Fibroblast of skin of back (primary cell): ENCODE results near the gene DUS1L.
A peak's percentile ranks its signal among the peaks of the same experiment; 100 is the strongest.

Source experiments
- DNase-seq: peaks from one replicate; pipeline ENCODE4 v3.0.0-alpha.2; 2013

DUS1L gene

GRCh38 chr17:82100502-82101298 is 35.1 kb upstream of the DUS1L start:
- no peak for DNase-seq

DNA sequence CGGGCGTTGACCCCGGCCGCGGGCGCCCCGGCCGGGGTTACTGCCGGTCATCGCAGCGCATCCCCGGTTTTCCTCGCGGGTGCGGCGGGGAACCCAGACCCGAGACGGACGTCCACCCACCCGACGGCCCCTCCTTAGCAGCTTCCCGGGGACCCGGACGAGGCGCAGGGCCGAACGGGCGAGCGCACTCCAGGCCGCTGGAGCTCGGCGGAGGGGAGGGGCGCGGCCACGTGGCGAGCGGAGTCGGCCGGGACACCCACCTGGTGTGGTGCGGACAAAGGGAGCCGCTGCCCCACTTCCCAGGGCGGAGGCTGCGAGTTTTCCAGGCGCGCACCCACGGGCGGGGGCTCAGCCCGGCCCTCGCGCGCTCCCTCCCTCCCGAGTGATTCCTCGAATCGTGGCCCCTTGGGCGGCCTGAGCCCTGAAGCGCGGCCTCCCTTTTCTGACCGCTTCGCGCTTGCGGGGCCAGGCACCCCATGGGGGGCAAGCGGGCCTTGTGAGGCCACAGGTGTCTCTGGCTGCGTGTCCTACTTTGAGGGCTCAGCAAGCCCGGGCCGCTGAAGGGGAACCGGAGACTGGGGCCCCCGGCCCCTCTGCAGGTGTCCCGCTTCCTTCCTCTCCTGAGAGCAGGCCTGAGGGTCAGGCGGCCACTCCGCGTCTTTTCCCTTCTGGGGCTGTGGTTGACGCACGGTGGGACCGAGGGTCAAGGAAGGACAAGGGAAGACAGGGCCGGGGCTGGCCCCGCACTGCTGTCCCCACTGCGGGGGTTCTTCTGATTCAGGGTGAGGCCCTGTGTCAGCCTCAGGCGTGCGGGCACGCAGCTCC is 33.5 kb upstream of the DUS1L start:
- DNase-seq, result no peak

- DNase-seq, result peak; percentile 96
These were observed 32.8 kb upstream of the DUS1L start, which contains the start of gene FASN for GRCh38 chr17:82098169-82098938. Gene FASN (minus strand): TSS chr17:82098236. CDS start chr17:82096445, 1,791 bp downstream.

GRCh38 chr17:82097919-82098168 is 32.2 kb upstream of the DUS1L start:
- no peak for DNase-seq

GRCh38 chr17:82097184-82097918 is 31.7 kb upstream of the DUS1L start:
- peak; percentile 63 for DNase-seq

- no peak for DNase-seq
These were observed 31.1 kb upstream of the DUS1L start for GRCh38 chr17:82096709-82097183.

- DNase-seq, result no peak
These were observed 30.4 kb upstream of the DUS1L start for GRCh38 chr17:82095777-82096708.

- DNase-seq, result no peak
These were observed 29.6 kb upstream of the DUS1L start for GRCh38 chr17:82094931-82095776.

GRCh38 chr17:82092995-82093751 is 27.6 kb upstream of the DUS1L start:
- DNase-seq, result no peak

GRCh38 chr17:82092628-82092994 is 27.0 kb upstream of the DUS1L start:
- DNase-seq, result no peak

- no peak for DNase-seq
These were observed 26.5 kb upstream of the DUS1L start for GRCh38 chr17:82092094-82092586.

DNA sequence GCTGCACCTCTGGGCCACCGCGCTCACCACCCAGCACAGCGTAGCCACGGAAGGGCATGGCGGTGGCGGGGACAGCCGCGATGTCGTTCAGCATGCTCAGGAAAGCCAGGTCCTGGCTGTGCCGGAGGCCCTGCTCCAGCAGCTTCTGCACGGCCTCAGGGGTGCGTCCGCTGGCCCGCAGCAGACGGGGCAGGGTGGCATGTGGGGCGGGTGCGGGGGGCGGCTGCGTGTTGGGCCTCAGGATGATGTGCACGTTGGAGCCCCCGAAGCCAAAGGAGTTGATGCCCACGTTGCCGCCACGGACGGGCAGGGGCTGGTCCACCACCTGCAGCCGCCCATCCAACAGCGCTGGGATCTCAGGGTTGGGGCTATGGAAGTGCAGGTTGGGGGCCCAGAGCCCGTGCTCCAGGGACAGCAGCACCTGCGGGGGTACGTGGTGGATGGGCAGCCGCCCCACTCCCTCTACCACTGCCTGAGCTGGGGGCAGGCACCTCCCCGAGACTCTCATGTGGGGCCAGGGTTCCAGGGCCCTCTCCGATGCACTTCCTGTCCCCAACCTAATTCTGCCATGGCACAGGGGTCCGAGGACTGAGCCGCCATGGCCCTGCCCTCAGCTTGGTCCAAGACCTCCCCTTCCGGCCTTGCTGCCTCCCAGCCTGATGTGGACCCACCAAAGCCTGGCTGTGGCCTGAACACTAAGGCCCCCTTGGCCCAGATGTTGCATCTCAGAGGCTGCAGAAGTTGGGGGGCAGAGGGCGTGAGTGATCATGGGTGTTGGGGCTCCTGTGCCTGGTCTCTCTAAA is 25.9 kb upstream of the DUS1L start:
- DNase-seq, result no peak

GRCh38 chr17:82090549-82091263 is 25.1 kb upstream of the DUS1L start:
- DNase-seq, result no peak

GRCh38 chr17:82089723-82090548 is 24.3 kb upstream of the DUS1L start:
- no peak for DNase-seq

DNA sequence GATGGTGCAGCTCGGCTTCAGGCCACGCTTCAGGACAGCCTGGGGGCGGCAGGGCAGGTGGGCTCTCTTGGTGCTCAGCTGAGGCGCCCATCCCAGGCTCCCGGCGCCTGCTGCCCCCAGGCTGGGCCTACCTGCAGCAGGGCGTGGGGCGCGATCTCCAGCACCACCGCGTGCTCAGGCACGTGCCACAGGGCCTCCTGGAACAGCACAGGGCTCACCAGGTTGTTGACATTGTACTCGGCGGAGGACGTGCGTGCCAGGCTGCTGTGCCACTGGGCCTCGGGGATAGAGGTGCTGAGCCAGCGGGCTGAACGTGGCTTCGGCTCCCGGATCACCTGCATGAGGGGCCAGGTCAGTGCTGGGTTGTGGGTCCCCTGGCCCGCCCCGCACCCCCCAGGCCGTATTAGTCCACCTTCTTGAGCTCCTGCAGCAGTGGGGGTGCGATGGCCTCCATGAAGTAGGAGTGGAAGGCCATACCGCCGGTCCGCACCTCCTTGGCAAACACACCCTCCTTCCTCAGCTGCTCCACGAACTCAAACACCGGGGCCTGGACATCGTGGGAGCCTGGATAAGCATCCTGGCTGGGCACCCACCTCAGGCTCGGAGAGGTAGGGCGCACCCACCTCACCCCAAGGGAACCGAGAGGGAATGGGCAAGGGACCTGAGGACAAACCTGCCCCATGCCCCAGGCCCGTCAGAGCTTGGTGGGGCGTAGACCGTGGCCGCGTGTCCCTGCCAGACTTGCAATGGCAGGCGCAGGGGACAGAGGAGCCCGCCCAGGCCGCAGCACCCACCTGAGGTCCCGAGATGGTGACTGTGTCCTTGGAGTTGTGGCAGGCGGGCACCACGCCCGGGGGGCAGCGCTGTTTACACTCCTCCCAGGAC is 23.5 kb upstream of the DUS1L start:
- no peak for DNase-seq
